Measurements from ENCODE around the gene ALG5. TPM values are rescaled to one million over a fixed set of nuclear protein-coding genes. Genes with fewer than 3 reads are reported as not detected.

Gene ALG5
- total RNA-seq, 1 experiment from 2014 or later: 32.2 TPM

DNA sequence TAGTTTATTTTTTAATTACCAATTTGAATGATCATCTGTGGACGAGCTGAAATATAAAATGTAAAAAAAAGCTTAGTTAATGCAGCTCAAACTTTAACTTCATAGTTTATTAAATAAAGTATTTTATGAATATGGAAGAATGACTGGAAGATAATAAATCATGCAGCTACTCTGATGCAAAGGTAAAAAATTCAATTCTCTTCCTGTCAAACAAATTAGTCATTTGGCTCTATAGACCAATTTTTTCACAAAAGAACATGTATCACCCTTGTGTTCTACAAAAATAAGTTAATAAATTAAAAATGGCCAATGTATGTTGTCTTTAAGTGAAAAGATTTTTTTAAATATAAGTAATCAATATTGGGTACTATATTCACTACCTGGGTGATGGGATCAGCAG lies 27.6 kb upstream of the ALG5 start:
- H3K4me1 ChIP-seq (ENCODE audit: control insufficient read depth in 1 of 2, insufficient read depth in 2 of 2, low read length in 2 of 2): no peaks in the 10 kb centered on the region
- no peak for ATAC-seq
- ChIA-PET CTCF (no interaction called here), RAD21 (ENCODE audit: low non-redundant PET in 1 of 2, low total read pairs in 2 of 2, uncharacterized antibody in 2 of 2, unreplicated experiment in 2 of 2) (no interaction called here), POLR2A (no interaction called here)
- H3K9me3 ChIP-seq (ENCODE audit: control insufficient read depth in 1 of 2, insufficient read depth in 1 of 2, low read depth in 1 of 2, low read length in 2 of 2): no peaks in the 10 kb centered on the region
- no peaks in the 10 kb centered on the region for H3K9me2 ChIP-seq (ENCODE audit: insufficient read depth)
- TF ChIP-seq, protein P1, sequence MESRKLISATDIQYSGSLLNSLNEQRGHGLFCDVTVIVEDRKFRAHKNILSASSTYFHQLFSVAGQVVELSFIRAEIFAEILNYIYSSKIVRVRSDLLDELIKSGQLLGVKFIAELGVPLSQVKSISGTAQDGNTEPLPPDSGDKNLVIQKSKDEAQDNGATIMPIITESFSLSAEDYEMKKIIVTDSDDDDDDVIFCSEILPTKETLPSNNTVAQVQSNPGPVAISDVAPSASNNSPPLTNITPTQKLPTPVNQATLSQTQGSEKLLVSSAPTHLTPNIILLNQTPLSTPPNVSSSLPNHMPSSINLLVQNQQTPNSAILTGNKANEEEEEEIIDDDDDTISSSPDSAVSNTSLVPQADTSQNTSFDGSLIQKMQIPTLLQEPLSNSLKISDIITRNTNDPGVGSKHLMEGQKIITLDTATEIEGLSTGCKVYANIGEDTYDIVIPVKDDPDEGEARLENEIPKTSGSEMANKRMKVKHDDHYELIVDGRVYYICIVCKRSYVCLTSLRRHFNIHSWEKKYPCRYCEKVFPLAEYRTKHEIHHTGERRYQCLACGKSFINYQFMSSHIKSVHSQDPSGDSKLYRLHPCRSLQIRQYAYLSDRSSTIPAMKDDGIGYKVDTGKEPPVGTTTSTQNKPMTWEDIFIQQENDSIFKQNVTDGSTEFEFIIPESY (IDR thresholded peaks at IDR 0.05; ENCODE audit: extremely low read depth, insufficient replicate concordance, low read length): no peak
- no peak for TF ChIP-seq ZFX (IDR thresholded peaks at IDR 0.05)
- TF ChIP-seq SP1 (IDR thresholded peaks at IDR 0.05; ENCODE audit: low read depth): no peak
- TF ChIP-seq CBX3 (IDR thresholded peaks at IDR 0.05; ENCODE audit: low read depth): no peak
- TF ChIP-seq RAD21 (IDR thresholded peaks at IDR 0.05; ENCODE audit: low read depth): no peak
- TF ChIP-seq FOSL1 (IDR thresholded peaks at IDR 0.05; ENCODE audit: low read depth): no peak
- no peak for TF ChIP-seq TCF7L2 (IDR thresholded peaks at IDR 0.05; ENCODE audit: borderline replicate concordance, extremely low read depth, insufficient read depth, insufficient read length)
- no peak for DNase-seq (ENCODE audit: low read depth, low spot score)
- no peak overlapping the region for H2AFZ ChIP-seq (ENCODE audit: low read depth, low read length, poor library complexity, severe bottlenecking)
- 0 out of 2 replicates have a peak, but pooled peaks cover 2% of the 10 kb centered on the region for H3K79me2 ChIP-seq (ENCODE audit: insufficient read depth, low read length)
- no peak overlapping the region for H3K4me2 ChIP-seq (ENCODE audit: low read length)
- H4K20me1 ChIP-seq (ENCODE audit: insufficient read depth): no peaks in the 10 kb centered on the region
- intact Hi-C loops (cut with micrococcal nuclease): no loop called here
- BruUV-seq (replicated peaks): no TSS peak
- no peak overlapping the region for H3K27ac ChIP-seq (ENCODE audit: low read depth, low read length)
- H3K4me3 ChIP-seq (replicated peaks in 1 of 2; ENCODE audit: low read depth in 1 of 2, low read length in 2 of 2): no peak overlapping the region
- peaks cover 16 to 69% of the 10 kb centered on the region in 2 experiments for H3K36me3 ChIP-seq (ENCODE audit: control insufficient read depth in 1 of 2, insufficient read depth in 2 of 2, low read length in 2 of 2)
- H3K9ac ChIP-seq (ENCODE audit: low read length): no peak overlapping the region
- H3K27me3 ChIP-seq (ENCODE audit: insufficient read depth, low read length): no peaks in the 10 kb centered on the region

DNA sequence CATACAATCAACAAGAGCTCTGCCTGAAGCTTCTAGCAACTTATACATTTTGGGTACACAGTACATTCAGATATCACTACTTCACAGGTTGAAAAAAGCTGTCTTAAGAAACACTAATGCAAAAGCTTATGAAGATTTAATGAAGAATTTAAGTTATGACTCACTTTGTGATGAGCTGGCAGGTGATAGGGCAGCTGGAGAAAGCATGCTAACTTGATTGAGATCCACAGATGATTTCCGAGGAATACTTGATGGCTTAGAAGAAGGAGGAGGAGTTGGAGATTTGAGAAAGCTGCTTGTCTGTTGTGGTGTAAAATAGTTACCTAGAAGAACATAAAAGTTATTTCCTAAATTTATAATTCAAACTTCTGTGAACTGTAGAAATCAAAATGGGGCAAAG lies 24.7 kb upstream of the ALG5 start:
- Histone ChIP-seq H3K27ac (ENCODE audit: low read depth, low read length) (no peak overlapping the region), H3K9me2 (ENCODE audit: insufficient read depth) (no peaks in the 10 kb centered on the region), H3K4me1 (ENCODE audit: control insufficient read depth in 1 of 2, insufficient read depth in 2 of 2, low read length in 2 of 2) (no peaks in the 10 kb centered on the region), H3K9me3 (ENCODE audit: control insufficient read depth in 1 of 2, insufficient read depth in 1 of 2, low read depth in 1 of 2, low read length in 2 of 2) (no peaks in the 10 kb centered on the region), H3K36me3 (ENCODE audit: control insufficient read depth in 1 of 2, insufficient read depth in 2 of 2, low read length in 2 of 2) (peaks cover 20 to 60% of the 10 kb centered on the region in 2 experiments), H3K79me2 (ENCODE audit: insufficient read depth, low read length) (0 out of 2 replicates have a peak, but pooled peaks cover 2% of the 10 kb centered on the region), H2AFZ (ENCODE audit: low read depth, low read length, poor library complexity, severe bottlenecking) (no peak overlapping the region), H3K4me3 (replicated peaks in 1 of 2; ENCODE audit: low read depth in 1 of 2, low read length in 2 of 2) (no peak overlapping the region), H3K9ac (ENCODE audit: low read length) (no peak overlapping the region), H4K20me1 (ENCODE audit: insufficient read depth) (no peaks in the 10 kb centered on the region), H3K27me3 (ENCODE audit: insufficient read depth, low read length) (no peaks in the 10 kb centered on the region), H3K4me2 (ENCODE audit: low read length) (no peak overlapping the region)
- no TSS peak for BruUV-seq (replicated peaks)
- DNase-seq (ENCODE audit: low read depth, low spot score) (no peak), ATAC-seq (no peak)
- intact Hi-C loops (cut with micrococcal nuclease): no loop called here
- POLR2A ChIA-PET: interaction anchor here (1.6 kb wide), 1 partner anchor 12 kb away, joined by 3 read pairs; no protein-coding TSS in a partner anchor
- TF ChIP-seq, protein P2, sequence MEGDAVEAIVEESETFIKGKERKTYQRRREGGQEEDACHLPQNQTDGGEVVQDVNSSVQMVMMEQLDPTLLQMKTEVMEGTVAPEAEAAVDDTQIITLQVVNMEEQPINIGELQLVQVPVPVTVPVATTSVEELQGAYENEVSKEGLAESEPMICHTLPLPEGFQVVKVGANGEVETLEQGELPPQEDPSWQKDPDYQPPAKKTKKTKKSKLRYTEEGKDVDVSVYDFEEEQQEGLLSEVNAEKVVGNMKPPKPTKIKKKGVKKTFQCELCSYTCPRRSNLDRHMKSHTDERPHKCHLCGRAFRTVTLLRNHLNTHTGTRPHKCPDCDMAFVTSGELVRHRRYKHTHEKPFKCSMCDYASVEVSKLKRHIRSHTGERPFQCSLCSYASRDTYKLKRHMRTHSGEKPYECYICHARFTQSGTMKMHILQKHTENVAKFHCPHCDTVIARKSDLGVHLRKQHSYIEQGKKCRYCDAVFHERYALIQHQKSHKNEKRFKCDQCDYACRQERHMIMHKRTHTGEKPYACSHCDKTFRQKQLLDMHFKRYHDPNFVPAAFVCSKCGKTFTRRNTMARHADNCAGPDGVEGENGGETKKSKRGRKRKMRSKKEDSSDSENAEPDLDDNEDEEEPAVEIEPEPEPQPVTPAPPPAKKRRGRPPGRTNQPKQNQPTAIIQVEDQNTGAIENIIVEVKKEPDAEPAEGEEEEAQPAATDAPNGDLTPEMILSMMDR (IDR thresholded peaks at IDR 0.05 in 2 of 3, conservative IDR thresholded peaks at IDR 0.05 in 1 of 3; ENCODE audit: borderline replicate concordance in 1 of 3, insufficient read depth in 1 of 3, low read depth in 2 of 3, low read length in 2 of 3): no peak
- no peak for TF ChIP-seq ZNF274 (IDR thresholded peaks at IDR 0.05; ENCODE audit: low read depth, low read length)
- no peak for TF ChIP-seq POLR2A (IDR thresholded peaks at IDR 0.05; ENCODE audit: borderline replicate concordance, extremely low read depth, insufficient read depth, insufficient read length)
- no peak for TF ChIP-seq ZFX (IDR thresholded peaks at IDR 0.05)
- CTCF ChIA-PET: no interaction called here
- RAD21 ChIA-PET (ENCODE audit: low non-redundant PET in 1 of 2, low total read pairs in 2 of 2, uncharacterized antibody in 2 of 2, unreplicated experiment in 2 of 2): no interaction called here
